HG03108 (cell line): ENCODE measurements around the gene TNS3.

Source experiments
- ATAC-seq: cut with Tn5 transposase; IDR thresholded peaks from one replicate; pipeline ENCODE4 v1.9.1; 2021; ENCODE audit warnings: moderate library complexity; ENCODE audit not compliant: unreplicated experiment

Gene TNS3

GRCh38 chr7:47318395-47319182 is 263.3 kb downstream of the TNS3 start:
- peak; percentile 77 for ATAC-seq

- no peak for ATAC-seq
These were observed 264.4 kb downstream of the TNS3 start for GRCh38 chr7:47317487-47317886.

DNA sequence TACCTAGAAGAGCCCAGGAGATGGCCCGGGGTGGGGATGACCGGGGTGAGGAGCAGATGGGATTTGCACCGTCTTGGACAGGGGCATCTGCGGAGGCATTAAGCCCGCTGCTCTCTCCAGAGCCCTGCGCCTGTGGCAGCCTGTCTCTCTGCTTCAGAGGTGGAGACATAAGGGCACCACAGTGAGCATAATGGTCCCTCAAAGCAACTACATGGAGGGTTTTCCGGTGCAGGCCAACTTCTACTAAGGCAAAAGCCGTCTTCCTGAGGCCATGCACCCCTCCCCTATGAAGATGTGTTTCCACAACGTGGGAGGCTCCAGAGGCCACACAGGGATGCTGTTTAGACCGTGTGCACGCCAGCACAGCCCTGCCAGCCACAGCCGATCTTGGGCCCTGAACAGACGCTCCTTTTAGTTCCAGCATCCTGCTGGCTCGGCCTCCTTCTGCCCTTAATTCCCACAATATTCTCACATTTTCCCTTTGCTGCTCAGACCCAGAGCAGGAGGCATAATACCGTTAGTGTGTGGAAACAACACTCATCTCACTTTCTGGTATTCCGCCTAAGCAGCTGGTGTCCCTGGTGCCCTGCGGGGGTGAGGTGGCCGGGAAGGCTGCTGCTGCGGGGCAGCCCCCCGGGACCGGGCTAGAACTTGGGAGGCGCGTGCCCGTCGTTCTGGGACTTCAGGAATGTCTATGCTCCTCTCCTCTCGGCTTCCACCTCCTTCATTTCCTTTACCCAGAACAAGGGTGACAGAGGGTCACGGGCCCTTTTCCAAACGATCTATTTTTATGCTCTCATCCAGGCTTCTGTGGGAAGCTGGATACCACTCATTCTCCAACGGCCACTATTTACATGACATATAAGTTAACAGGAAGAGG is 266.9 kb downstream of the TNS3 start:
- no peak for ATAC-seq

GRCh38 chr7:47314248-47314647 is 267.7 kb downstream of the TNS3 start:
- no peak for ATAC-seq

DNA sequence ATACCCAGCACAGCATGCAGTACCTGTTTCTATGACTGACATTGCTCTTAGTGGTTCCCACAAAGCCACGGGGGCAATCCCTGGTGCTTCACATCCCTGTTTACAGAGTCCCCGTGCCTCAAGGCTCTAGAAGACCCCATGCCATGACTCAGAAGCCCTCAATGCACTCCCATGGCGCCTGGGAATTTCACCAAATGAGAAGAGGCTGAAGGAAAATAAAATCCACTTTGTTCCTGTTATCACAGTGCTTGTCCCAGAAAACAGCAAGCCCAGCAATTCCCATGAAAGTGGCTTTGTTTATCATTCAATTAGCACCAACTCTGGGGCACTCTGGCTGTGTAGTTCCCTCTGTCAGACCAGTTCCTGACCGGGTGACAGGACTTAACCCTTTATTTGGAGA is 268.3 kb downstream of the TNS3 start:
- no peak for ATAC-seq

DNA sequence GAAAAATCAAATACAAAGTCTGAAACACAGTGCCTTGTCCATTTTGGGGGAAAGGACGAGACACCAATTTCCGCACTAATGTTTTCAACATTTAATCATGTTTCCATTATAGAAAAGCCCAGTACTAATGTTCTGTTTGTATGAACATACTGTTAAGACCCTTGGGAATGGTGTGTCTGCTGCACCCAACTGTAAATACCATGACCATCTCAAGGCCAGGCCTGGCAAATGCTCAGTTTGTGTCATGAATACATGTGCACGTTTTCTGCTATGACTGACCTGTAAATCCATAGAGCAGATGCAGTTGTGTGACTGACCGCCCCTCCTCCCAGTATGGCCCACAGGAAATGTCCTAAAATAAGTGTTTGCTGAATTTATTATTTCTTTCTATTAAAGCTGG is 270.0 kb downstream of the TNS3 start:
- ATAC-seq = no peak

GRCh38 chr7:47310020-47310419 is 271.9 kb downstream of the TNS3 start:
- no peak for ATAC-seq

GRCh38 chr7:47308808-47309207 is 273.1 kb downstream of the TNS3 start:
- ATAC-seq = no peak

DNA sequence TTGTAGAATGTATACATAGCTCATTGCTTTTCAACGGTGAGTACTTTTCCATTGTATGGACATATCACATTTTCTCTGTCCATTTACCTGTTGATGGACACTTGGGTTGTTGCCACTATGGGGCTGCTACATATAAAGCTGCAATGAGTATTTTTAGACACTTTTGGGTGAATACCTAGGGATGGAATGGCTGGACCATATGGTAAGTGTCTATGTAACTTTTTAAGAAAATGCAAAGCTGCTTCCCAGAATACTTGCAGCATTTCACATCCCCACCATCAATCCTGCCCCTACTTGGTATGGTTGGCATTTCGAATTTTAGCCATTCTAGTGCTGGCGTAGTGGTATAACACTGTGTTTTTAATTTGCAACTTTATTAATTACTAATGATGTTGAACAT is 274.6 kb downstream of the TNS3 start:
- ATAC-seq = no peak

GRCh38 chr7:47304727-47305719 is 276.9 kb downstream of the TNS3 start:
- ATAC-seq = no peak

DNA sequence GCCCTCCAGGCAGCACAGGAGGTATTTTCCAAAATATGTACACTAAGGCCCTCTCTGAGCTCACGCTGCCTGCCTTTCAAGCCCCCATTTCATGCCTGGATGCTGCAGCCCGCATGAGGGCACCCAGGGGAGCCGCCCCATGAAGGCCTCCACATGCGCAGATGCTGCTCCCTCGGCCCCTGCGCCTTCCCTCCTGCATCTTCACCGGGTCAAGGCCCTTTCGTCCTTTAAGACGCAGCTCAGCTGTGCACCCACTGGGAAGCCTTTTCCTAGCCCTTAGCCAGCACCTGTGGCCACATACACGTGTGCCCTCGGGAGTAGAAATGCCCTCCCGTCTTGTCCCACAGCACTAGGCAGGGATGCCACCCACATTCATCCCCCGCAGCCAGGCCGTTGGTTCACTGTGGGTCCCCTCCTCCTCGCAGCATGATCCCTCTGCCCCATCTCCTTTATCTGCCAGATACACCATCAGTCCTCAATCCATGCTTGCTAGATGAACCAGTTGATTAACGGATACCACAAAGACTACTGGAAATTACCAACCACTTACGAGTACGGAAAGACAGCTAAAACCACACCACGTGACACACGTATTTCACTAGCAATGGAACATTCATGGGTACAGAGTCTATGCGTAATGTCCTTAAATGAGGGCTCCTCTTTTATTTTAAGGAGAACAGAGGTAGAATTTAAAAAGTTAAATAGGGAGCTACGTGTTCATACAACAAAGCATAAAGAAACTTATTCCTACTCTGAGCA is 278.0 kb downstream of the TNS3 start:
- ATAC-seq = no peak

DNA sequence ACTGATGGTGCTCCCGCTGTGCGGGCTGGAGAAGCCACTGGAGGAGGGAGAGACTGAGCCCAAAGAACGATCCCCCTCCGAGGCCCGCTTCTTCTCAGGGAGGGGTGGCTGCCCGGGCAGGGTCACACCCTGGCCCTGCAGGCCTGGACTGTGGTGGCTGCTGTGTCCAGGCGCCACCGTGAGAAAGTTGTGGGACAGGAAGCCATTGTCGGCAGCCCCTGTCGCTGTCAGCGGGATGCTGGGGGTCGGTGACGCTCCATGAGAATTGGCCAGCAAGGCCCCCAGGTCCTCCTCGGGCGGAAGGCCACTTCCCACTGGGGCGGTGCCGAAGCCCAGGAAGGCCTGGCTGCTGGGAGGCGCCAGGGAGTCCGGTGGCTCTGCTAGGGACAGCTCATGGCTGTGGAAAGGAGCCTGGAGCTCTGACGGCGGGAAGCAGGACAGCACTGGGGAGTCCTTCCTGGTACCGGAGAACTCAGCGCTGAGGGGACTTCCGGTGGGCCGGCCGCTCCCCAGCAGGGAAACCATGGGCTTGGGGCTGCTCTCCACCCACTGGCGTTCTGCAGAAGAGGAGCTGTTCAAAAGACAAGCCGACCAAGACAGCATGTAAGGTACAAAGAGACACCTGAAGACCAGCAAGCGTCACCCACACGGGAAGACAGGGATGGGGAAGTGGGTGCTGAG is 278.8 kb downstream of the TNS3 start:
- no peak for ATAC-seq

GRCh38 chr7:47302560-47302959 is 279.4 kb downstream of the TNS3 start:
- no peak for ATAC-seq

- no peak for ATAC-seq
These were observed 280.1 kb downstream of the TNS3 start for GRCh38 chr7:47301657-47302295.

DNA sequence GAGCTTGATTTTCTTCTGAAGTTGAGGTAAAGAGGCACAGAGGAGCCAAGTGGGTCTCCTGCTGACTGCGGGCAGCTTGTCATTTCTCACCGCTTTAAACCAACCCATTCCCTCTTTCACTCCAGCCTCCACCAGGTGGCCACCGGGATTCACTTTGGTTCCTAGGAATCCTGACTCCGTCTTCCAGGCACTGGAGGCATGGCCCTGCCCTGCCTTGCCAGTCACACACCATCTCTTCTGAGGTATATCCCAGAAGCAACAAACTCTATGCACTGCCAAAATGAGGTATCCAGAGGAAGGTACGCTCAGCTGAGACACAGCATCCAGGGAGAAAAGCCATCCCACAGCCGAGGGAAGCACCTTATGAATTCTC is 280.8 kb downstream of the TNS3 start:
- no peak for ATAC-seq

GRCh38 chr7:47300472-47301104 is 281.3 kb downstream of the TNS3 start:
- no peak for ATAC-seq

- no peak for ATAC-seq
These were observed 282.4 kb downstream of the TNS3 start for GRCh38 chr7:47299496-47299895.

DNA sequence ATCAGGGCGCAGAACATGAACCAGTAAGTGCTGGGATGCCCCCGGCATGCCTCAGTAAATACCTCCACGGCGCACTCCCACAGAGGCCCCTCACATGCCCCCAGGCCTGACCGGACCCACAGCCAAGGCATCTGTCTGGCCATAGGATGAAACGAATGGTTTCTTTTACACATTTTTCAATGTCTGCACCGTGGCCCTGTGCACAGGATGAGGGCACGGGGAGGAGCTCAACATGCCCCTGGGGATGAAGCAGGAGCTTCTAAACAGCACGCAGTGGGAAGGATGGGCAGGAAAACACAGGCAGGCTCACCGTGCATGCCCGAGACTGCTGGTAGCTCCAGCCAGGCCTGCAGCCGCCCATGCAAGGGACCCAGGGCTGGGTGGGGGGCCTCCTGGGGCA is 283.3 kb downstream of the TNS3 start:
- no peak for ATAC-seq

- ATAC-seq = no peak
These were observed 284.8 kb downstream of the TNS3 start for GRCh38 chr7:47297120-47297519.
